HL-60 (cell line): Measurements from ENCODE around the gene NFIC.

Source experiments
- CTCF ChIP-seq: IDR thresholded peaks from one replicate; pipeline ENCODE4 v1.5.1; 2011; ENCODE audit warnings: low read length, control low read depth, inconsistent platforms; ENCODE audit not compliant: insufficient read depth
- POLR2AphosphoS5 ChIP-seq: IDR thresholded peaks from 2 replicates; pipeline ENCODE4 v1.6.1; 2012; ENCODE audit warnings: low read depth
- SPI1 ChIP-seq: IDR thresholded peaks from 2 replicates; pipeline ENCODE4 v1.6.1; 2012; ENCODE audit warnings: low read depth, mild to moderate bottlenecking, borderline replicate concordance

- no peak for TF ChIP-seq CTCF
- TF ChIP-seq POLR2AphosphoS5: no peak
- no peak for TF ChIP-seq SPI1
These were observed 143.2 kb downstream of the NFIC start for GRCh38 chr19:3509566-3509989.
